IMR-90 (cell line): ENCODE measurements around the gene GZF1. TPM values are rescaled to one million over a fixed set of nuclear protein-coding genes. Genes with fewer than 3 reads are reported as not detected.

ENCODE experiments used
- ATAC-seq: fragments of 200-7000 bp; cut with Tn5 transposase; 2 replicates; pipeline ENCODE4 v1.9.1; 2020; ENCODE audit warnings: low read depth, mild to moderate bottlenecking, moderate library complexity
- BruUV-seq: library from RNA; stranded (reverse); fragments of 400-500 nt; replicated peaks from 2 replicates; lab custom pipeline; 2021; lab: Mats Ljungman, UMichigan
- CTCF ChIA-PET: fragments of 300-600 bp; formaldehyde crosslinking; extraction: SDS; loops from one replicate; lab custom pipeline; 2021; ENCODE audit warnings: antibody characterized with exemption; lab: Yijun Ruan, JAX
- POLR2A ChIA-PET: fragments of 300-600 bp; sonication (Branson Sonifier 250); formaldehyde crosslinking; loops from one replicate; lab custom pipeline; 2022; ENCODE audit warnings: antibody characterized with exemption; ENCODE audit not compliant: unreplicated experiment; lab: Charles Lee
- DNase-seq: peaks from one replicate; pipeline ENCODE4 v3.0.0; 2013
- H2AFZ ChIP-seq: replicated peaks from 2 replicates; pipeline ENCODE3; 2013; ENCODE audit warnings: low read length, mild to moderate bottlenecking; ENCODE audit not compliant: poor library complexity
- H2AK5ac ChIP-seq: 2 replicates; pipeline ENCODE4 v1.6.1; 2013; ENCODE audit warnings: low read depth, low read length, inconsistent platforms
- H2AK9ac ChIP-seq: replicated peaks from 2 replicates; pipeline ENCODE3; 2013; ENCODE audit warnings: mild to moderate bottlenecking, low read depth, low read length, moderate library complexity; ENCODE audit not compliant: poor library complexity
- H2BK120ac ChIP-seq: 2 replicates; pipeline ENCODE4 v1.6.1; 2013; ENCODE audit warnings: low read depth, low read length, inconsistent platforms
- H2BK15ac ChIP-seq: 3 replicates; pipeline ENCODE4 v1.6.1; 2013; ENCODE audit warnings: low read depth, low read length, inconsistent platforms
- H2BK20ac ChIP-seq: 2 replicates; pipeline ENCODE4 v1.6.1; 2013; ENCODE audit warnings: low read depth, mild to moderate bottlenecking, inconsistent platforms, low read length, moderate library complexity
- H2BK5ac ChIP-seq: 2 replicates; pipeline ENCODE4 v1.6.1; 2013; ENCODE audit warnings: mild to moderate bottlenecking, low read depth, low read length, inconsistent platforms; ENCODE audit not compliant: poor library complexity, severe bottlenecking
- H3K14ac ChIP-seq: replicated peaks from 2 replicates; pipeline ENCODE4 v1.6.1; 2013; ENCODE audit warnings: low read depth, low read length, inconsistent platforms
- H3K18ac ChIP-seq: 2 replicates; pipeline ENCODE4 v1.6.1; 2013; ENCODE audit warnings: low read depth, low read length, control low read depth
- H3K23ac ChIP-seq: 2 replicates; pipeline ENCODE4 v1.6.1; 2013; ENCODE audit warnings: low read depth, low read length, inconsistent platforms
- H3K27ac ChIP-seq: 2 replicates; pipeline ENCODE4 v1.5.1; 2013; ENCODE audit warnings: mild to moderate bottlenecking, control low read depth, low read length; ENCODE audit not compliant: insufficient read depth
- H3K27me3 ChIP-seq: 2 replicates; pipeline ENCODE4 v1.6.1; 2013; ENCODE audit warnings: low read length; ENCODE audit not compliant: control insufficient read depth, insufficient read depth
- H3K36me3 ChIP-seq: 2 replicates; pipeline ENCODE4 v1.6.1; 2013; ENCODE audit warnings: low read length, mixed read lengths; ENCODE audit not compliant: control insufficient read depth, insufficient read depth
- H3K4ac ChIP-seq: 2 replicates; pipeline ENCODE4 v1.6.1; 2013; ENCODE audit warnings: low read depth, low read length, inconsistent platforms
- H3K4me1 ChIP-seq: 2 replicates; pipeline ENCODE4 v1.6.1; 2013; ENCODE audit warnings: low read length, mixed read lengths; ENCODE audit not compliant: control insufficient read depth, insufficient read depth
- H3K4me2 ChIP-seq: 2 replicates; pipeline ENCODE4 v1.6.1; 2013; ENCODE audit warnings: low read depth, mild to moderate bottlenecking, control low read depth, low read length, moderate library complexity
- H3K4me3 ChIP-seq: 2 replicates; pipeline ENCODE4 v1.5.1; 2013; ENCODE audit warnings: low read depth, mild to moderate bottlenecking, control low read depth, low read length, moderate library complexity; ENCODE audit not compliant: insufficient read depth
- H3K56ac ChIP-seq: 2 replicates; pipeline ENCODE4 v1.6.1; 2013; ENCODE audit warnings: low read length, inconsistent platforms; ENCODE audit not compliant: insufficient read depth; ENCODE audit errors: extremely low read depth
- H3K79me1 ChIP-seq, 2 experiments: 2 replicates each; pipeline ENCODE4 v1.6.1; 2013; ENCODE audit warnings: low read length in 2 of 2, inconsistent platforms in 1 of 2, low read depth in 1 of 2
- H3K9ac ChIP-seq: 2 replicates; pipeline ENCODE4 v1.6.1; 2013; ENCODE audit warnings: low read depth, low read length, control low read depth
- H3K9me1 ChIP-seq: 2 replicates; pipeline ENCODE4 v1.6.1; 2013; ENCODE audit warnings: low read length, inconsistent platforms; ENCODE audit not compliant: insufficient read depth
- H3K9me3 ChIP-seq: 2 replicates; pipeline ENCODE4 v1.6.1; 2013; ENCODE audit warnings: low read length; ENCODE audit not compliant: control insufficient read depth, insufficient read depth
- H4K20me1 ChIP-seq: 2 replicates; pipeline ENCODE4 v1.6.1; 2013; ENCODE audit warnings: low read length, inconsistent platforms; ENCODE audit not compliant: insufficient read depth
- H4K5ac ChIP-seq: 2 replicates; pipeline ENCODE4 v1.6.1; 2013; ENCODE audit warnings: mild to moderate bottlenecking, low read depth, low read length, control low read depth
- H4K8ac ChIP-seq, 2 experiments: 2 replicates each; pipeline ENCODE4 v1.6.1; 2013; ENCODE audit warnings: low read depth in 2 of 2, low read length in 2 of 2, control low read depth in 1 of 2, inconsistent platforms in 1 of 2
- H4K91ac ChIP-seq: 2 replicates; pipeline ENCODE4 v1.6.1; 2013; ENCODE audit warnings: low read depth, low read length, inconsistent platforms; ENCODE audit not compliant: insufficient read depth
- BHLHE40 ChIP-seq: fragments of 150-350 bp; IDR thresholded peaks from 2 replicates; pipeline ENCODE4 v1.6.1; 2016; ENCODE audit warnings: mild to moderate bottlenecking, low read depth, low read length
- CHD1 ChIP-seq: IDR thresholded peaks from 2 replicates; pipeline ENCODE4 v1.6.1; 2012; ENCODE audit warnings: low read depth, low read length, improper control_type of control experiment
- CTCF ChIP-seq: conservative IDR thresholded peaks from 2 replicates; pipeline ENCODE4 v1.5.1; 2012; ENCODE audit warnings: mild to moderate bottlenecking, low read depth, low read length, improper control_type of control experiment
- ELK1 ChIP-seq: fragments of 150-350 bp; IDR thresholded peaks from 2 replicates; pipeline ENCODE4 v1.6.1; 2016; ENCODE audit warnings: low read depth, mild to moderate bottlenecking, low read length, moderate library complexity, borderline replicate concordance
- FOS ChIP-seq: fragments of 150-350 bp; IDR thresholded peaks from 2 replicates; pipeline ENCODE4 v1.6.1; 2016; ENCODE audit warnings: low read depth, low read length
- MAFK ChIP-seq: IDR thresholded peaks from 2 replicates; pipeline ENCODE4 v1.6.1; 2012; ENCODE audit warnings: low read depth, low read length, improper control_type of control experiment
- MXI1 ChIP-seq: IDR thresholded peaks from 2 replicates; pipeline ENCODE4 v1.6.1; 2012; ENCODE audit warnings: low read depth, mild to moderate bottlenecking, low read length, moderate library complexity, borderline replicate concordance
- NFE2L2 ChIP-seq: fragments of 150-350 bp; IDR thresholded peaks from 2 replicates; pipeline ENCODE4 v1.6.1; 2016; ENCODE audit warnings: low read depth, mild to moderate bottlenecking, low read length
- POLR2A ChIP-seq: IDR thresholded peaks from 2 replicates; pipeline ENCODE4 v1.6.1; 2012; ENCODE audit warnings: mild to moderate bottlenecking, low read depth, low read length
- RFX5 ChIP-seq: IDR thresholded peaks from 2 replicates; pipeline ENCODE4 v1.8.0; 2012; ENCODE audit warnings: low read depth, mild to moderate bottlenecking, low read length, moderate library complexity
- WGBS, 2 experiments: methylation state at CpG; one replicate each; pipeline versions ENCODE4 v1.1.5 to v1.1.7; 2013; ENCODE audit warnings: missing lambda C conversion rate in 2 of 2; ENCODE audit not compliant: insufficient read length in 1 of 2; ENCODE audit errors: extremely low coverage in 2 of 2; 5-methylcytosine and 5-hydroxymethylcytosine counted together
- dilution Hi-C: fragments of 300-500 bp; cut with HindIII; formaldehyde crosslinking; loops from one replicate; pipeline ENCODE4 v1.14.3; 2018; ENCODE audit warnings: low sequenced_read_pairs; ENCODE audit not compliant: unreplicated experiment
- in situ Hi-C: fragments of 300-500 bp; cut with MboI; formaldehyde crosslinking; loops from 3 replicates; pipeline ENCODE4 v1.14.3; 2019; ENCODE audit warnings: low sequenced_read_pairs, inconsistent platforms, mixed read lengths
- intact Hi-C: fragments of 100-400 bp; cut with micrococcal nuclease; formaldehyde crosslinking; loops from 2 replicates; pipeline ENCODE4 v1.10.0; 2022
- polyA plus RNA-seq, 3 experiments: library from polyadenylated mRNA; depleted of rRNA; stranded (reverse); fragments of >200 nt; gene quantifications; 2 replicates each; pipeline ENCODE4 v1.2.3, GENCODE V29; 2012; ENCODE audit warnings: low replicate concordance in 1 of 3
- total RNA-seq: library from RNA; depleted of rRNA; stranded (reverse); fragments of >200 nt; gene quantifications from 2 replicates; pipeline ENCODE4 v1.2.3, GENCODE V29; 2012

Gene GZF1
- total and polyA plus RNA-seq, 2 of the 4 experiments (the other 2 are of a cell fraction), result 23.7 to 24.7 TPM

- BruUV-seq, result no TSS peak
- in situ Hi-C loops, result no loop called here
- Histone ChIP-seq H2AK5ac (no peak overlapping the region), H4K5ac (no peak overlapping the region), H4K20me1 (peaks cover 40% of the 10 kb centered on the region; the same call in 1 of the 2 replicates), H2BK120ac (no peak overlapping the region), H3K27ac (no peak overlapping the region), H3K14ac (no peak overlapping the region), H2AFZ (no peak overlapping the region), H3K9ac (no peak overlapping the region), H2BK15ac (no peak overlapping the region), H2BK5ac (no peak overlapping the region), H3K4me1 (peaks cover 5% of the 10 kb centered on the region), H3K9me3 (no peaks in the 10 kb centered on the region), H3K79me1 (peaks cover 31 to 73% of the 10 kb centered on the region in 2 experiments), H2AK9ac (no peak overlapping the region), H2BK20ac (no peak overlapping the region), H3K23ac (no peak overlapping the region), H4K91ac (no peak overlapping the region), H3K27me3 (no peaks in the 10 kb centered on the region), H3K36me3 (peaks cover 47% of the 10 kb centered on the region), H3K4ac (no peak overlapping the region), H3K4me2 (no peak overlapping the region), H3K4me3 (no peak overlapping the region), H4K8ac (no peak overlapping the region), H3K56ac (no peak overlapping the region), H3K9me1 (peaks cover 6% of the 10 kb centered on the region), H3K18ac (no peak overlapping the region)
- POLR2A ChIA-PET, result no interaction called here
- intact Hi-C loops, result loop anchor here (5.0 kb wide), 1 partner anchor 33 kb away; no protein-coding TSS in a partner anchor
- dilution Hi-C loops, result no loop called here
- DNase-seq, result no peak
- CTCF ChIA-PET, result no interaction called here
- no peak for TF ChIP-seq FOS
- no peak for TF ChIP-seq ELK1
- no peak for TF ChIP-seq POLR2A
- TF ChIP-seq MXI1, result no peak
- no peak for TF ChIP-seq BHLHE40
- no peak for TF ChIP-seq NFE2L2
- no peak for TF ChIP-seq RFX5
- TF ChIP-seq CHD1, result no peak
- no peak for TF ChIP-seq CTCF
- no peak for TF ChIP-seq MAFK
- no peak for ATAC-seq
- WGBS, 2 experiments, result 96% methylated on average over 7 of the region's 14 CpGs; no CpG with 5 or more reads in 1 of the 2 experiments
Observed at GRCh38 chr20:23369072-23369823, 7.3 kb downstream of the GZF1 start.
